Left lung (tissue), 10 donors: ENCODE measurements around the gene PTPN23. TPM values are rescaled to one million over a fixed set of nuclear protein-coding genes. Genes with fewer than 3 reads are reported as not detected.
A peak's percentile ranks its signal among the peaks of the same experiment; 100 is the strongest.

Experiments used
- ATAC-seq: fragments of 200-7000 bp; cut with Tn5 transposase; one replicate; pipeline ENCODE4 v1.9.1; 2020; ENCODE audit warnings: moderate library complexity
- DNase-seq, 4 donors: peaks; one replicate each; pipeline ENCODE4 v3.0.0-alpha.2; 2013 to 2020
- H3K27ac ChIP-seq, 2 donors: fragments of 200-600 bp; sonication (generic) in 1 of 2; one replicate each; pipeline versions ENCODE4 v1.5.0 to v1.8.0; 2020 to 2021
- H3K27me3 ChIP-seq, 2 donors: fragments of 200-600 bp; sonication (generic) in 1 of 2; one replicate each; pipeline versions ENCODE4 v1.5.0 to v1.8.0; 2020 to 2021
- H3K36me3 ChIP-seq, 2 donors: fragments of 200-600 bp; sonication (generic) in 1 of 2; one replicate each; pipeline versions ENCODE4 v1.5.0 to v1.8.0; 2020 to 2021
- H3K4me1 ChIP-seq, 2 donors: fragments of 200-600 bp; one replicate each; pipeline ENCODE4 v1.8.0; 2021
- H3K4me3 ChIP-seq, 2 donors: fragments of 200-600 bp; sonication (generic) in 1 of 2; one replicate each; pipeline versions ENCODE4 v1.5.0 to v1.8.0; 2020 to 2021; ENCODE audit warnings: mild to moderate bottlenecking in 1 of 2
- H3K9me3 ChIP-seq, 2 donors: fragments of 200-600 bp; sonication (generic) in 1 of 2; one replicate each; pipeline versions ENCODE4 v1.5.0 to v1.8.0; 2020 to 2021
- intact Hi-C, 2 donors: fragments of 100-400 bp; cut with DNase I; formaldehyde crosslinking; loops; one replicate each; pipeline versions ENCODE4 v1.11.2 to v1.14.2; 2022
- polyA plus RNA-seq, 6 donors: library from polyadenylated mRNA; unstranded; fragments of 120-200 nt; gene quantifications; one replicate each; pipeline ENCODE4 v1.2.1, GENCODE V29; 2013; ENCODE audit not compliant: insufficient read length in 6 of 6
- total RNA-seq, 2 donors: library from RNA; stranded (reverse); fragmentation: NEBNext Ultra II Directional; extraction: Animal tissue kit (Norgen Biotek cat#: 25700); gene quantifications; one replicate each; pipeline ENCODE4 v1.2.1, GENCODE V29; 2021
- TF ChIP-seq, protein P1 (sequence below), 2 donors: fragments of 200-600 bp; sonication (generic) in 1 of 2; IDR thresholded peaks; one replicate each; pipeline versions ENCODE4 v1.5.0 to v1.8.0; 2021; ENCODE audit warnings: antibody characterized with exemption in 2 of 2
- donor health status: DM: no; HTN: yes; CAD: no.
- donor health status: DM: no; HTN: no; CAD: no.

Gene PTPN23
- total and polyA plus RNA-seq, 8 donors = 19.9 to 53.5 (median 25.6) TPM

DNA sequence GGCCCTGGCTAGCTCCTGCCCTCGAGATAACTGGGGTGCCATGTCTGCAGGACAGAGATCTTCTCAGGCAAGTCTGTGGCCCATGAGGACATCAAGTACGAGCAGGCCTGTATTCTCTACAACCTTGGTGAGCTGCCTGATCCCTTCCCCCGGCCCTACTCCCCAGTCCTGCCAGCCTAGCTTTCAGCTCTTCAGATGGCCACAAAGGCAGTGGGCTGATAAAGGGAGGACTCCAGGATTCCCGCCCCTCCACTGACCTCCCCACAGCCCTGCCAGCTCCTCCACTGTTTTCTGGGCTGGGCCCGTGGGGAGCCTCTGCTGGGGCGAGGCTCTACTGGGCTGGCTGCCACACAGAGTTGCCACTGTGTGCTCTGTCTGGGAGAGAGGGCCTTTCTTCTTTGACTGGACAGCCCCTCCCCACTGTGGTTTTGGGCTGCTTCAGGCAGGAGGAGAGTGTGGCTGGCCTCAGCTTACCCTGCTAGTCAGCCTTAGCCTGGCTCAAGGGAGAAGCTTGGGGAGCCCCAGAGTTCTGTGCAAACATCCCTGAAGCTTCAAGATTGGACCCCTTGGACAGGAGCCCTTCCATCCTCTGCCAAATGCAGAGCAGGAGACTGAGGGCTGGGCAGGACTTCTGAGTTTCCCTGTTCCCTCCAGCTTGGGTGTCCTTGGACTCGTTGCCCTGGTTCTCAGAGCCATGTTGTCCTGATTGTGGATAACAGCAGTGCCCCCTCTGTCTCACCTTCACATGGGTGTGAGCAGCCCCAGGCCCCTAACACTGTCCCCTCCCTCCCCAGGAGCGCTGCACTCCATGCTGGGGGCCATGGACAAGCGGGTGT lies 24.4 kb downstream of the PTPN23 start:
- intact Hi-C loops = no loop called here
- H3K4me1 ChIP-seq = peaks cover 5 to 11% of the 10 kb centered on the region in 2 donors
- H3K4me3 ChIP-seq = no peak overlapping the region
- peak; percentile 74 for ATAC-seq
- TF ChIP-seq, protein P1, sequence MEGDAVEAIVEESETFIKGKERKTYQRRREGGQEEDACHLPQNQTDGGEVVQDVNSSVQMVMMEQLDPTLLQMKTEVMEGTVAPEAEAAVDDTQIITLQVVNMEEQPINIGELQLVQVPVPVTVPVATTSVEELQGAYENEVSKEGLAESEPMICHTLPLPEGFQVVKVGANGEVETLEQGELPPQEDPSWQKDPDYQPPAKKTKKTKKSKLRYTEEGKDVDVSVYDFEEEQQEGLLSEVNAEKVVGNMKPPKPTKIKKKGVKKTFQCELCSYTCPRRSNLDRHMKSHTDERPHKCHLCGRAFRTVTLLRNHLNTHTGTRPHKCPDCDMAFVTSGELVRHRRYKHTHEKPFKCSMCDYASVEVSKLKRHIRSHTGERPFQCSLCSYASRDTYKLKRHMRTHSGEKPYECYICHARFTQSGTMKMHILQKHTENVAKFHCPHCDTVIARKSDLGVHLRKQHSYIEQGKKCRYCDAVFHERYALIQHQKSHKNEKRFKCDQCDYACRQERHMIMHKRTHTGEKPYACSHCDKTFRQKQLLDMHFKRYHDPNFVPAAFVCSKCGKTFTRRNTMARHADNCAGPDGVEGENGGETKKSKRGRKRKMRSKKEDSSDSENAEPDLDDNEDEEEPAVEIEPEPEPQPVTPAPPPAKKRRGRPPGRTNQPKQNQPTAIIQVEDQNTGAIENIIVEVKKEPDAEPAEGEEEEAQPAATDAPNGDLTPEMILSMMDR (IDR thresholded peaks at IDR 0.05) = no peak
- H3K9me3 ChIP-seq = no peaks in the 10 kb centered on the region
- H3K27me3 ChIP-seq = no peaks in the 10 kb centered on the region
- H3K36me3 ChIP-seq = peaks cover 0 to 88% of the 10 kb centered on the region in 2 donors
- DNase-seq = no peak
- no peak overlapping the region for H3K27ac ChIP-seq

DNA sequence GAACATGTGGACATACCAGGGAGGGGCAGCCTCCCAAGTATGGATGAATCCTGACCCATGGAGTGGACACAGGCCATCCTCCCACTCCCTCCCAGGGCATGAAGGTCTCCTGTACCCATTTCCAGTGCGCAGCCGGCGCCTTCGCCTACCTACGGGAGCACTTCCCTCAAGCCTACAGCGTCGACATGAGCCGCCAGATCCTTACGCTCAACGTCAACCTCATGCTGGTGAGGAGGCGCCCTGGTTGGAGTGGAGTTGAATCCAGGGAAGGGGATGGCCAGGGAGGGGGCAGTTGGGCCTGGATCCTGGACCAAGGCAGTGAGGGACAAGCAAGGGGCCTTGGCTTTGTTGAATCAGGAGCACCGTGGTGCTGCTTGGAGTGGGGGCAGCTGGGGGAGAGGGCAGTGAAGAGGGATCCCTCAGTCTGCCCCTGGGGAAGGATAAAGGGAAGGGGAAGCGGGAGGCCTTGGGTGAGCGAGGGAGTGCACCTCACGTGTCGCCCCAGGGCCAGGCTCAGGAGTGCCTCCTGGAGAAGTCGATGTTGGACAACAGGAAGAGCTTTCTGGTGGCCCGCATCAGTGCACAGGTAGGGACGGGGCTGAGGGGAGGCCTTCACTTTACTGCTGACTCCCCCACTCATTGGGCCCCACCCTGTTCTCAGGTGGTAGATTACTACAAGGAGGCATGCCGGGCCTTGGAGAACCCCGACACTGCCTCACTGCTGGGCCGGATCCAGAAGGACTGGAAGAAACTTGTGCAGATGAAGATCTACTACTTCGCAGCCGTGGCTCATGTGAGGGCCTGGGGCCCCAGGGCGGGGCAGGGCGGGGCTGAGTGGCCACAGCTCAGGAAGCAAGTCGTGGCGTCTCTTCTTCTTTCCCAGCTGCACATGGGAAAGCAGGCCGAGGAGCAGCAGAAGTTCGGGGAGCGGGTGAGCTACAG lies 25.3 kb downstream of the PTPN23 start:
- H3K4me1 ChIP-seq = peaks cover 5 to 11% of the 10 kb centered on the region in 2 donors
- peaks cover 0 to 91% of the 10 kb centered on the region in 2 donors for H3K36me3 ChIP-seq
- no peaks in the 10 kb centered on the region for H3K9me3 ChIP-seq
- H3K4me3 ChIP-seq = no peak overlapping the region
- no peak overlapping the region for H3K27ac ChIP-seq
- TF ChIP-seq, protein P1 (IDR thresholded peaks at IDR 0.05) = no peak
- DNase-seq = no peak
- intact Hi-C loops = no loop called here
- no peaks in the 10 kb centered on the region for H3K27me3 ChIP-seq
- ATAC-seq = no peak

DNA sequence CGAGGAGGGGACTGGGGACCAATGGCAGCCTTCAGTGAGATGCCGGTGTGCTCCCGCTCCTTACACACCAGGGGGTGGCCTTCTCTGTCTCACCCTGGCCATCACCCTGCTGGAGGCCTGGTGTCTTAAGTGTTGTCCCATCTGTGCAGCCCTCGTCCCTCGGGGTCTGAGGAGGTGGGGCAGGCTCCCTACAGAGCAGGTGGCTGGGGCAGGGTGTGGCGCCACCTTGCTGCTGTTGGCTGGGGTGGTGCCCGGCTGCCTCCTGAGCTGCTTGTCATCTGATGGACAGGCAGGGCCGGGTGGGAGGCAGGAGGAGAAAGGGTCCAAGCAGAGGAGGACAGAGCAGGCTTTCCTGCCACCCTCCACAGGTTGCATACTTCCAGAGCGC lies 25.9 kb downstream of the PTPN23 start:
- ATAC-seq (no peak), DNase-seq (no peak)
- Histone ChIP-seq H3K27ac (no peak overlapping the region), H3K9me3 (no peaks in the 10 kb centered on the region), H3K27me3 (no peaks in the 10 kb centered on the region), H3K4me1 (peaks cover 5 to 11% of the 10 kb centered on the region in 2 donors), H3K4me3 (no peak overlapping the region), H3K36me3 (peaks cover 0 to 92% of the 10 kb centered on the region in 2 donors)
- intact Hi-C loops = no loop called here
- TF ChIP-seq, protein P1 (IDR thresholded peaks at IDR 0.05) = no peak

DNA sequence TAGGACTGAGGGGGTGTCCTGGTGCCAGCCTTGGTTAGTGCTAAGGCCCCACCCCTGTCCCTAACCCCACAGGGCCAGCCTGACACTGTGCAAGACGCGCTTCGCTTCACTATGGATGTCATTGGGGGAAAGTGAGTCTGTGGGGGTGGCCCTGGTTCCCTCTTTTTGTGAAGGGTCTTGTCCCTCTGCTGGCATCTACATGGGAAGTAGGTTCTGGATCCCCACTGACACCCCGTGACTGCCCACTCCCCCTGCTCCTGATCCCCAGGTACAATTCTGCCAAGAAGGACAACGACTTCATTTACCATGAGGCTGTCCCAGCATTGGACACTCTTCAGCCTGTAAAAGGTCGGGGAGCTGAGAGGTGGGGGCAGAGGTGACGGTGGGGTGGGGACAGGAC lies 26.4 kb downstream of the PTPN23 start:
- H3K36me3 ChIP-seq = peaks cover 0 to 92% of the 10 kb centered on the region in 2 donors
- H3K9me3 ChIP-seq = no peaks in the 10 kb centered on the region
- DNase-seq (no peak), ATAC-seq (no peak)
- peaks cover 5 to 11% of the 10 kb centered on the region in 2 donors for H3K4me1 ChIP-seq
- no peaks in the 10 kb centered on the region for H3K27me3 ChIP-seq
- H3K27ac ChIP-seq = no peak overlapping the region
- intact Hi-C loops = no loop called here
- no peak overlapping the region for H3K4me3 ChIP-seq
- TF ChIP-seq, protein P1 (IDR thresholded peaks at IDR 0.05) = no peak
